Head of caudate nucleus (tissue), 42 donors: ENCODE results near the gene TMEM212.

Experiments used
- DNase-seq, 42 donors: peaks; one replicate each; pipeline versions ENCODE4 v3.0.0 to v3.0.0-alpha.2; 2020 to 2021; ENCODE audit warnings: mixed read lengths in 7 of 42
- intact Hi-C: fragments of 100-400 bp; cut with DNase I; formaldehyde crosslinking; loops from one replicate; pipeline ENCODE4 v1.15.0; 2022

The TMEM212 gene

GRCh38 chr3:171829841-171830517 lies 13.2 kb upstream of the TMEM212 start:
- DNase-seq: peak in 41 of 42 donors; percentile 45 to 90 (median 70)
- intact Hi-C loops: loop anchor here (5.0 kb wide), 1 partner anchor 183 kb away; no protein-coding TSS in a partner anchor

DNA sequence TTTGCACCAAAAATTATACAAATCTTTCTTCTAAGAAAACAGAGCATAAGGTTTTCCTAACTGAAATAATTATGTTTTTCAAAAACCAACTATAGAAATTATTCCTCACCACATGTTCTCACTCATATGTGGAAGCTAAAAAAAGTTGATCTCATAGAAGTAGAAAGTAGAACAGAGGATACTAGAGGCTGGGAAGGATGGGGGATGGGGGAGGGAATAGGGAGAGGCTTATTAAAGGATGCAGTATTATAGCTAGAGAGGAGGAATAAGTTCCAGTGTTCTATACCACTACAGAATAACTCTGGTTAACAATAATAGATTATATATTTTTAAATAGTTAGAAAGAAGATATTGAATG lies 12.7 kb upstream of the TMEM212 start:
- DNase-seq: no peak
- intact Hi-C loops: loop anchor here (5.0 kb wide), 1 partner anchor 183 kb away; no protein-coding TSS in a partner anchor

- intact Hi-C loops: loop anchor here (5.0 kb wide), 1 partner anchor 185 kb away; no protein-coding TSS in a partner anchor
- no peak for DNase-seq
These were observed 11.2 kb upstream of the TMEM212 start for GRCh38 chr3:171831936-171832335.

- intact Hi-C loops: loop anchor here (5.0 kb wide), 1 partner anchor 186 kb away; no protein-coding TSS in a partner anchor
- DNase-seq: no peak
These were observed 10.2 kb upstream of the TMEM212 start for GRCh38 chr3:171832989-171833388.

- intact Hi-C loops: loop anchor here (5.0 kb wide), 1 partner anchor 187 kb away; no protein-coding TSS in a partner anchor
- no peak for DNase-seq
These were observed 9.2 kb upstream of the TMEM212 start for GRCh38 chr3:171833789-171834460.

- no peak for DNase-seq
- intact Hi-C loops: loop anchor here (5.0 kb wide), 1 partner anchor 187 kb away; no protein-coding TSS in a partner anchor
These were observed 8.7 kb upstream of the TMEM212 start for GRCh38 chr3:171834461-171834801.

DNA sequence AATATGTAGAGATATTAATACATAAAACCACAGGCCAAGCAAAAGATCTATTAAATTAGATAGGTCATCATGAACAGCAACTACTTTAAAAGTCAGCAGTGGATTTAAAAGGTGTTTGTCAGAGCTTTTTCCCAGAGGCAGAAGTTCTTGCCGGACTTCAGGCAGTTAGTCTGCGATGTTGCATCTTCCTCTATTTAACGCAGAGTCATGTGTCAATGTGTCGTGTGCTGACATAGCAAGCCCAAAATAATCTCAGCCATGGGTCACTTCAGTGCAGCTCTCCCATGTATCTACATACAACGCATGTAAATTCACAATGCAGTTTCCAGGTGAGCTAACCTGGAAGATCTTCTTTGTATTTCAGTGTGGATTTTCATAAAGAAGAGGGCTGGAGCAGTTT lies 8.0 kb upstream of the TMEM212 start:
- no peak for DNase-seq
- intact Hi-C loops: no loop called here

DNA sequence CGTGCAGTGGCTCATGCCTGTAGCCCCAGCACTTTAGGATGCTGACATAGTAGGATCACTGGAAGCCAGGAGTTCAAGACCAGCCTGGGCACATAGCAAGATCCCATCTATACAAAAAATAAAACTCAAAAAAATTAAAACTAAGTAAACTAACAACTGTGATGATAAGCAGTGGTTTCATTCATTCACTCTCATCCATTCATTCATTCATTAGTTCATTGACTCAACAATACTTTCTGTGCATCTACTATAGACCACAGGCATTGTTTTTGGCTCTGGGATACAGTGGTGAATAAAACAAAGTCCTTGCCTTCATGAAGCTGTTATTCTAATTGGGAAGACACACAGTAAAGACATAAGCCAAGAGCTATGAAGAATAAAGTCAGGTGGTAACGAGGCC lies 7.5 kb upstream of the TMEM212 start:
- DNase-seq: no peak
- intact Hi-C loops: no loop called here

GRCh38 chr3:171836855-171837254 lies 6.3 kb upstream of the TMEM212 start:
- no peak for DNase-seq
- intact Hi-C loops: no loop called here

GRCh38 chr3:171837698-171838097 lies 5.5 kb upstream of the TMEM212 start:
- intact Hi-C loops: no loop called here
- no peak for DNase-seq

DNA sequence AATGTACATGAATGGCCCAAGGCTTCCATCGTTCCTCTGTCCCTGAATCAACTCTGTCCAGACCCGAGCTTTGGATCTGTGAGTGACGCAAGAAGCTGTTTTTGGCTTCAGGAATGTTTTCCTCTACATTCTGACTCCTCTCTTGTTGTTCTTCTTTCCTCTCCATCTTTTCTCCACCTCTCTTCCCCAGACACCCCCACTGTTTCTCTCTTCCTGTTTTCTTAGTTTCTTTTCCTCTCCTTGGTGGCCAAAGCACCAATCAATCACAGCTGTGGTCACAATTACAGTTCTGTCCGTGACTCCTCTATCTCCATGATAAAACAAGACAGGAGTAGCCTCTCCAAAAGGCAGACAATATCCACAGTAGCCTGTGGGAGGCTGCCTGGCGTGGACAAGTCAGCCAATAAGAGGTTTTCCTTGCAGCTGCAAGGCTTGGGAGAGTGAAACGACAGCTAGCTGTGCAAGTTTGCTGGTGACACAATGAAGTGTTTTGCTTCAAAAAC lies 4.9 kb upstream of the TMEM212 start:
- intact Hi-C loops: no loop called here
- DNase-seq: peak in 38 of 42 donors; percentile 15 to 79 (median 53)

GRCh38 chr3:171839270-171839669 lies 3.9 kb upstream of the TMEM212 start:
- no peak for DNase-seq
- intact Hi-C loops: no loop called here

DNA sequence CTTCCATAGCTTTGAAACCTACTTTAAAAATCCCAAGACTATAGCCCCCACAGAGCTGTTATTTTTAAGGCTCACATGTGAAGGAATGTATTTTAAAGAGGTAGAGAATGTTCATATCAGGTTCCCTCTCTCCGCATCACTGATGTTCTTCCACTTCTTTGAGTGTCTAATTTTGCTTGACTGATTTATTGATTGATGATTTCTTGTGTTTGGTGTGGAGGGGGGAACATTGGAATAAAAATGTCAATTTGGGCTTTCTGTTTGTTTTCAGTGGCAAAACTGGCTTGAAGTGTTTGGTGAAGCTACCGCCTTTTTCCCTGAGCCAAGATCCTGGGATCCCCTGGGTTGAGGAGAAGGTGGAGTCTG lies 2.7 kb upstream of the TMEM212 start:
- DNase-seq: no peak
- intact Hi-C loops: no loop called here

DNA sequence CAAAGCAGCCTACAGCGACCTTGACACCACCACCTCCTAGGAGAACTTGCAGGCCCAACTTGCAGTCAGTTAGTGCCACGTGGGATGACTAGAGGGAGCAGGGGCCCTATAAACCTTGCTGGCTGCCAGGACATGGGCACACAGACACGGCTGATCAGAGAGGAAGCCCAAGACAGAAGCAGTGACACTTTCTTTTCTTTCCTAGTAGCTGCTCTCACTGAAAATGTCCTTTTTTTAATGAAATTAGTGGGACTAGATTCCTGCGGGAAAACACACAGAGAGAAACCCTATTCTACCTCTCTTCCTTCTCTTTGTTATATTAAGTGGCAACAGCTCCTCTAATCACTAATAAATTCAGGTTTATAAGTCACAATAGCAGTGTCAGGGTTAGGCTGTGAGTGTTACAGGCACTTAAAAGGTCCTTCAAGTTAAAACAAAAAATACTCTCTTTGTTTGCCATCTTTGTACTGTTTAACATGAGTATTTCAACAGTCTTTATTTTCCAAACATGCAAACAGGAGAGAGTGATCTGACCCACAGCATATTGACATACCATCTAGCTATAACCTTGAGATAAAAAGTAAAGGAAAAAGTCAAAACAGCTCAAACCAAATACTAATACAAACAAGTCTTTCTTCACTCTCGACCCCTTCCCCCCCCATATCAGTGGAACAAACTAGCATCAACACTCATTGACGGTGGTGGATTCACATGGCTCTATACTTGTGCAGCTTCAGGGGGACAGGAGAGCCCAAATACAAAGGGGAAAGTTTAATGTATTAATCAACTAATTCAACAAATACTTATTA lies 2.1 kb upstream of the TMEM212 start:
- intact Hi-C loops: no loop called here
- DNase-seq: no peak

DNA sequence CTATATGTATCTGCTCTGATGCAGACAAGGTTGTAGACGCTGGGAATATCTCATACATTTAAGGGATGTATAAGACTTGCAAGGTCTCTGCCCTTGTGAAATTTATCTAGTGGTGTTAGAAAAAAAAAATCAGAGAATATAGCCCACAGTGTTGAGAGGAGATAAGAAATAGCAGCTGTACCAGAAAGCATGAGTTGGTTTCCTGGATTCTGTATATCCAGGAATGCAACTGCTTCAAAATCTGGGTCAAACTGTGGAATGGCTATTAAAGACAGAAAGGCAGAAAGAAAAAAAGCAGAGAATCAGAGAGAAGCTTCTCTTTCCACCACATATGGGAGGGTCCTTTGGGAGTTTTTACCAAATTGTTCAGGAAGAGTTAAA lies 1.5 kb upstream of the TMEM212 start:
- DNase-seq: no peak
- intact Hi-C loops: no loop called here

GRCh38 chr3:171844873-171845272 lies 1.7 kb downstream of the TMEM212 start:
- intact Hi-C loops: no loop called here
- no peak for DNase-seq

DNA sequence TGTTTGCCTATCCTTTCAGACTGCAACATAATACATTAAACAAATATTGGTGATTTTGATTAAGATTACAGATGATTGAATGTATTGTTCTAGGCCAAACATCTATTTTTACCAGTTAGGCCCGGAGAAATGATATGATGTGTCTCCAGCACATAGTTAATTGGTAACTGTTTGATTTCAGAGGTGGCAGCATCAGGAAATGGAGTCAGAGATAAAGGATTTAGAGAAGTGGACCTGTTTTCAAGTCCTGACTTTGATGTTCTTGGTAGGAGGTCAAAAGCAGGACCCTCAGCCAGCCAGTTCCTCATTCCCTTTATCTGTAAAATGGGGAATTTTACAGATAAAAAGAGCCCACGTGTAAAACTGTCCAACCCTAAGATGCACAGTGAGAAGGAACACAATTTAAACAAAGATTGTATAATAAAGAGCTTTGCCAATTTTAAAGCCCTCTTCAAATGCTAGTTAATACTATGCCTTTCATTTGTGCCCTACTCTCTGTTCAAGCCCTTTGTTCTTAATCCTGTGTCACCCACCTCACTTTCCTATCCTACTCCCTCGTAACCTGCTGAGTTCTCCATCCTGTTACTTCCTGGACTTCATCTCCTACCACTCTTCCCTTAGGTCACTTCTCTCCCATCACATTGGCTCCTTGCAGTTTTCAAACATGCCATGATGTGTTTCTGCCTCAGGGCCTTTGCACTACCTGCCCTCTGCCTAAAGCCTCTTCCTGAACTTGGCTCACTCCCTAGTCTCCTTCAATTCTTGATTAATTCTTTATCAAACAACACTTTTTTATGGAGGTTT lies 2.5 kb downstream of the TMEM212 start:
- intact Hi-C loops: no loop called here

DNA sequence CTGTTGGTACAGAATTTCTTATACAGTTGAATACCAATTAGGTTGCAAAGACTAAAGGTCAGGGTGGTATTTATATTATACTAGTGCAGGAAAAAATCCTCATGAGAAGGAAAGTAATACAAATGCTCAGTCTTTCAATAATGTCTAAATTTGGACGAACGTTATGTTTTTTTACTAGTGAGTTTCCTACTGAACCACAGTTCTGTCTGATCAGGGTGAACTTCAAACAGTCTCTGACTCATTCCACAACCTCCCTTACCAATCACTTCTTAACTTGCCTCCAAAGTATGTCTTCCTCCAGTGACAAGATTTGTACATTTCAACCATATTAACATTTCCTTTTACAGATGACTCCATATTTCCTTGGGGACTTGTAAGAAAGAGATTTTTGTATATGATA lies 3.4 kb downstream of the TMEM212 start:
- no peak for DNase-seq
- intact Hi-C loops: no loop called here

More for the DNA sequence above, 2.5 kb downstream of the TMEM212 start:
- DNase-seq: no peak

GRCh38 chr3:171847133-171847532 lies 4.0 kb downstream of the TMEM212 start:
- intact Hi-C loops: no loop called here
- DNase-seq: no peak
